HTERT RPE-1 (cell line): ENCODE data around the gene MTCL1.

Source experiments
- in situ Hi-C: fragments of 300-500 bp; cut with MboI; formaldehyde crosslinking; loops from 4 replicates; pipeline ENCODE4 v1.14.3; 2020; ENCODE audit warnings: low sequenced_read_pairs

Gene MTCL1

DNA sequence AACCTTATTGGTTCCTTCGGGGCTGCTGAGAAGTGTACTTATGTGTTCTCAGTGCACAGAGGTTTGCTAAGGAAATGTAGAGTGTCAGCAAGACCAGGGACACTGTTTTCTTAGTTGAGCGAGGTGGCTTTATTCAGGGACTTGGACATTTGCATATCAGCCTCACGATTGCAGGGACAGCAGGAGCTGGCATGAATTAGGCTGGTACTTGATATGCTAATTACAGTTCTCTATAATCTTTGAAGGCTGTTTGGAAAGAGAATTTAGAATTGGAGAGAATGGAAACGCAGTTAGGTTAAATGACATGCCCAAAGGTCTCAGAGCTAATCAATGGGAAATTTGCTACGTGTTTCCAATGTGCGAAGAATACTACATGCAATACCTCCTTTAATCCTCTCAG is 18.7 kb upstream of the MTCL1 start:
- in situ Hi-C loops: no loop called here

DNA sequence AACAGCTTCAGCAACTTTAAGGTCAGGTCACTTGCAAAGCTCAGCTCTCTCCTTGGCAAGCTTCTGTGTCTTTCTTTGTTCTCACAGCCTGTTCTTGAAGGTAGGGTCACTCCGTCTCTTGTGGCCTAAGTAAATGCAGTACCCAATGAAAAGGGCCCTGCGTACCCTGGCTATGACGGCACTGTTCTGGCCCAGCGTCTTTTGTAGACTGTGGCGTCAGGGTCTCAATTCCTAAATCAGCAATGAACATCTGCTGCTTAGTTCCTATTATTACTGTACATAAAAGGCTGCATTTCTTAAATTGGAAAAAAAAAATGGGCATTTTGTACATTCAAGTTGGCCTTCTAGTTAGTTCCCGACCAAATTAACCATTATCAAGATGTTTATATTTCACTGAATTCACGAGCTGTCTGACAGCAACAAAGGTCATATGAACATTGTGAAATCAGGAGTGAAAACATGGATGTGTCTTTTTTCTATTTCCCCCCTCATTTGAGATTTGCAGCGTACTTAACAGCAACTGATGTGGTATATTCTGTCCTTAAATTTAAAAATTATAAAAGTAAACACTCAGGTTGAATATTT is 17.0 kb upstream of the MTCL1 start:
- in situ Hi-C loops: no loop called here

DNA sequence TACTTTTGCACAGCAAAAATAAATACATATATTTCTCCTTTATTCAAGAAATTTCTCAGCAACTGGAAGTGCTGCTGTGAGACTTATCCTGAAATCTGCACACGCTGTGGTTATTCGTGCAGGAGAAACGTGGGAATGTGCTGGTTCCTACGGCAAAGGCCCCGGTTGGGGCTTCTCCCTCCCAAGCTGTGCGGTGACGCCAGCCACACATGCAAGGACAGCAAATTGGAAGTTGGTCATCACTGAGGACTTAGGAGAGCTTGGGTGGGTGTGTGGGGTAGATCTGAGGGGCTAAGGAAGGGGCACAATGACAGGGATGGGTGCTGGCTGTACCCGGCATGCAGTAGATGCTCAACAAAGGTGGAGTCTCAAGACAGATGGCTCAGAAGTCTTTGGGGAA is 16.5 kb upstream of the MTCL1 start:
- in situ Hi-C loops: no loop called here

DNA sequence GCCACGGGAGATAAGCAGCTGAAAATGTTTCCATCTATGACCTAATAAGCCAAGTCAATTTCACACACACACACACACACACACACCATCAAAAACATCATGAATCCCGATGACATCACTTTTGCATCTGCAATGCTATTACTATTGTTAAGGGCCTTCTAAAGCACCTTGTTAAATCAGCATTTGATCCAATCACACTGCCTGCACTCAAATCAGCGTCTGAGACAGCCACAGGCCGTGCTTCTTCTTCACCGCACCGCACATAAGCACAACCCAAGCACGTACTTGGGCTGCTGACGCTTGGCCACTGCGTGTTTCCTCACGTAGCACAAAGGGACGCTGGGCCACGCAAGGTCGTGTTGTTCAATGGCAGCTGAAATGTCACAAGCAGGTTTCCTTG is 15.8 kb upstream of the MTCL1 start:
- in situ Hi-C loops: no loop called here

DNA sequence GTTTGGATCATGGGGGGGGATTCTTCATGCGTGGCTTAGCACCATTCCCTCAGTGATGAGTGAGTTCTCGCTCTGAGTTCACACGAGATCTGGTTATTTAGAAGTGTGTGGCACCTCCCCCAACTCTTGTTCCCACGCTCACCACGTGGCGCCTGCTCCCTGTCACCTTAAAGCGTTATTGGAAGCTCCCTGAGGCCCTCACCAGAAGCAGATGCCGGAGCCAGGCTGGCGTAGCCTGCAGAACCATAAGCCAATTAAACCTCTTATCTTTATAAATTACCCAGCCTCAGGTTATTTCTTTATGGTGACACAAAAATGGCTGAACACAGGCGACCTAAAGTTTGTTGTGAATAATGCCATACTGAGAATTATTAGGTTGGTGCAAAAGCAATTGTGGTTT is 10.5 kb upstream of the MTCL1 start:
- in situ Hi-C loops: no loop called here

DNA sequence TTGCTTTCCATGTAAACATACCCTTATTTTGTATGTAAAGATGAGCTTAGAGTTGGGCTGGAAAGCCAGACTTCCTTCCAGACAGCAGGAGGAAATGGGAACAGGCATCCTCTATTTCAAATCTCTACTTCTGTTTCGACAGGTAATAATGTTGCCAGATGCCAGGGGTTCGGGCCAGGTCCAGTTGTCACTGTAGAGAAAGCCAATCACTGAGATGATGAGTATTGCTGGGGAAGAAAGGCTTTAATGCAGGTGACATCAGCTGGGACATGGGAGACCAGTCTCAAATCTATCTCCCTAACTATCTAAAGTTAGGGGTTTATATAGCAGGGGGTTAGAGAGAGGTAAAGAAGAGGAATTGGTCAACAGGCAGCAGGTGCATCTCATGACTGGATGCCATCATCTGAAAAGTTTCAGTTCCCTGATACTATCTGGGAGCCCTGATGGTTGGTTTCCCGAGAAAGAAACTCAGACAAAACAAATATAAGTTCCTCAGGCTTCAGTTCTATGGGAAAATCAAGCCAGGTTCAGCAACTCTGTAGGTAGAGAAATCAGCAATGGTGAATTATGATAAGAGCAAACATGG is 9.3 kb upstream of the MTCL1 start:
- in situ Hi-C loops: no loop called here

DNA sequence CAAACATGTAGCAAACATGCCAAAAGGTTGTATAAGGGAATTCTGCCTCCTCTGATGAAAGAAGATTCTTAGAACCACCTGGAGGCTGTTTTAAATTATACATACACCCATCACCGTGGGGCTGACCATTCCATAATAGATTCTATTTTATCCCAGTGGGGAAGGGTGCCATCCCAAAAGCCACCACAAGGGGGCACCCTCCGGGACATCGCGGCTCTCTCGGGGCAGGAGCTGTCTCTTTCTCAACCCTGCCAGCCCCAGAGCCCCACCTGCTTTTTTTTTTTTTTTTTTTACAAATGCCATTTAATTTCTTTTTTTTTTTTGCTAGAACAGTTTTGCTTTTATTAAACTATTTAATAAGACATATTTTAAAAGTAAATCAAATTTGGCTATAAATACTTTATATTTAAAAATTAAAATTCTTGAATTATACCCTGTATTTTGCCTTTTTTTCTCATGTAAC is 8.6 kb upstream of the MTCL1 start:
- in situ Hi-C loops: no loop called here

DNA sequence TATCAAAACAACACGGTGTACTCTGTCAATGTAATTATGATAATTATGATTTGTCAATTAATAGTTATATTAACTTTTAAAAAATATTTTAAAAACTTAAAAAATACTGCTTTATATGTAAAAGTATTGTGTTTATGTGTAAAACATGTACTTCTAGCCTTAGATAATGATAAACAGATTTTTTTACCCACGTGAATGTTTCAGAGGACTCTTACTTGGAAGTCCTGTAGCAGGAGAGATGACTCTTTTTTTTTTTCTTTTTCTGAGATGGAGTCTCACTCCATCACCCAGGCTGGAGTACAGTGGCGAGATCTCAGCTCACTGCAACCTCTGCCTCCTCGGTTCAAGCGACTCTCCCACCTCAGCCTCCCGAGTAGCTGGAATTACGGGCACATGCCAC is 6.2 kb upstream of the MTCL1 start:
- in situ Hi-C loops: no loop called here

DNA sequence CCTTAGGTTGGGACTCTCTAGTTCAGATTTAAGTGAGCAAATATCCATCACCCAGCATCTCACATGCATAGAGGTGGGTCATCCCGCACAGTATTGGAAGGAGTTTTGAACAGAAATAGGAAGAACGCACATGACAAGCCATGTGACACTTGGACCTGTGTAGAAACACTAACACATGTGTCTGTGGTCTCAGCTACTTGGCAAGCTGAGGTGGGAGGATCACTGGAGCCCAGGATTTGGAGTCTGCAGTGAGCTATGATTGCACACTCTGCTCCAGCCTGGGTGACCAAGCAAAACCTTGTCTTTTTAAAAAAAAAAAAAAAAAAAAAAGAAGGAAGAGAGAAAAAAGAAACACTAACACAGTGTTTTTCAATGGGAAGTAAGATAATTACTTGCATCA is 5.4 kb upstream of the MTCL1 start:
- in situ Hi-C loops: no loop called here

DNA sequence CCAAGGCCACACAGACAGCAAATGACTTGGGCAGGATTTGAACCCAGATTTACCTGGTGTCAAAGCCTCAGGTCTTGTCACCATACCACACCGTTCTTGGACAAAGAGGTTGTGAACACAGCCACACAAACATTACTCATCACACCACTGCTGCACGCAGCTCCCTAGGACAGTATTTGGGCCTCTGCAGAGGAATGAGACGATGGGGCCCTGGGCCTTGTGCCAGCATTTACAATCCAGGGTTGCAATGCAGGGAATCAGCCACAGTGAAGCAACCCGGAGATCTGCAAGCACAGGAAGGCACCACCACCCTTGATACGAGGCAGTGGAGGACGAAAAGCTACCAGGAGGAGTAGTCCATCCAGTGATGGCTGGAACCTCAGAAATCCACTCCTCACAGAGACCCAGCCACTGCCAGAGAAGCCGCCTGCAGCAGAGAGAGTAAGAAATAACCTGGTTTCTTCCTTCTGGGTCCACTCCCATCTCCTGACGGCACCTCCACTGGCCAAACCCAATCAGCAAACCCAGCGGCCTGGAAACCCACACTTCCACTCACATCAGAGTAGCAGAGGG is 3.7 kb upstream of the MTCL1 start:
- in situ Hi-C loops: no loop called here

DNA sequence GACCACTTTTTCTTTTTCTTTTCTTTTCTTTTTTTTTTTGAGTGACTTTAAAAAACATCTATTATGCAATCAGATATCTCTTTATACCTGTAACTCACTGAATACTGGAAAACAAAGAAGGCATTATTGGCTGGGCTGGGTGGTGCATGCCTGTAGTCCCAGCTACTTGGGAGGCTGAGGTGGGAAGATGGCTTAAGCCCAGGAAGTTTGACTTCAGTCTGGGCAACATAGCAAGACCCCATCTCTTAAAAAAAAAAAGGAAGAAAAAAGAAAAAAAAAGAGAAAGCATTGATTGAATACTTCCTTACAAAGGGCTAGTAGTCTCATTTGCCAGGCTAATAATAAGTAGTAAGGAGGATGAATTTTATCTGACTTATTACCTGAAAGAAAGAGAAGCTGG is 2.7 kb upstream of the MTCL1 start:
- in situ Hi-C loops: no loop called here

DNA sequence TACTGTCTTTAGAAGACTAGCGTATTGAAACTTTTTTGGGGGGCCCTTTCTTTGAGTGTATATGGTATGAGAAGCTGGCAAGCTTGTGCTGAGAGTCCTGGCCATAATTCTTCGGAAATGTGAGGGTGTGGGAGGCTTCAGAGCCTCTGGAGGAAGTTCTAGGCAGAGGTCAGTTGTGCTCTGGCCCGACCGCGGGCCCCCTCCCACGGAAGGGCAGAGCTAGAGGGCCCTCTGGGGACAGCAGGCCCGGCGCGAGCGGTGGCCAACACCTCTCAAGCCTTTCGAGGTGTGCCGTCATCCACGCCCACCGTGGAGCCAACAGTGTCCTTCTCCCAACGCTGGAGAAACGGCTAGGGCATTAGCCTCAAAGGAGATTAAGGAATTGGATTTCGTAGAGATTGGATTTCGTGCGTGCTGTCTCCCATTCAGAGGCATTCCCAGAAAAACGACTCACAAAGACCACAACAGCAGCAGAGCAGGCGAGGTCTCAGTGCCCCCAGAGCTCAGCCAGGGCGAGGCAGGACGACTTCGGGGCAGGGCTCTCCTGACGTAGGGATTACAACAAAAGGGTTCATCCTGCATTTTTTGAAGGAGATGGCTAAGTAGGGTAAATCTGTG is 2.2 kb upstream of the MTCL1 start:
- in situ Hi-C loops: no loop called here

DNA sequence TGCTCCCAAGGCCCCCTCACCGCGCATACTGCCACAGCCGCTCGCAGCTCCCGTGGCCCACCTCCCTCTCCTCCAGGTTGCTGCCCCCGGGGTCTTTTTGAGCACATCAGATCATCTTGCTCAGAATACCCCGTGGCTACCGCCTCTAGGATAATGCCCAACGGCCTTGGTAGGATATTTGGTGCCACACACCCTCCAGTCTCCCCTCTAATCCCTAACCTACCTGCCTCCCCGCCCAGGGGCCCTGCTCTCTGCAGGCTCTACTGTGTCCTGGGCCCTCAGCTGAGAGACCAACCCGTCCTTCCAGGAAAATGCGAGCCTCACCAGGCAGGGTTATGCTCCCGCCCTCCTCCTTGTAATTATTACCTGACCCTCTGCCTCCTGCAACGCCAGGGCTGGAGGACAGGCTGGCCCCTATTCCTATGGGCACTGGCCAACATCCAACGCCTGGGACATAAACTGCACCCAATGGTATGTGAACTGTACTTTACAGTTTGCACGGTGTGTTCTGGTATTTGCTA is 1.5 kb upstream of the MTCL1 start:
- in situ Hi-C loops: no loop called here

DNA sequence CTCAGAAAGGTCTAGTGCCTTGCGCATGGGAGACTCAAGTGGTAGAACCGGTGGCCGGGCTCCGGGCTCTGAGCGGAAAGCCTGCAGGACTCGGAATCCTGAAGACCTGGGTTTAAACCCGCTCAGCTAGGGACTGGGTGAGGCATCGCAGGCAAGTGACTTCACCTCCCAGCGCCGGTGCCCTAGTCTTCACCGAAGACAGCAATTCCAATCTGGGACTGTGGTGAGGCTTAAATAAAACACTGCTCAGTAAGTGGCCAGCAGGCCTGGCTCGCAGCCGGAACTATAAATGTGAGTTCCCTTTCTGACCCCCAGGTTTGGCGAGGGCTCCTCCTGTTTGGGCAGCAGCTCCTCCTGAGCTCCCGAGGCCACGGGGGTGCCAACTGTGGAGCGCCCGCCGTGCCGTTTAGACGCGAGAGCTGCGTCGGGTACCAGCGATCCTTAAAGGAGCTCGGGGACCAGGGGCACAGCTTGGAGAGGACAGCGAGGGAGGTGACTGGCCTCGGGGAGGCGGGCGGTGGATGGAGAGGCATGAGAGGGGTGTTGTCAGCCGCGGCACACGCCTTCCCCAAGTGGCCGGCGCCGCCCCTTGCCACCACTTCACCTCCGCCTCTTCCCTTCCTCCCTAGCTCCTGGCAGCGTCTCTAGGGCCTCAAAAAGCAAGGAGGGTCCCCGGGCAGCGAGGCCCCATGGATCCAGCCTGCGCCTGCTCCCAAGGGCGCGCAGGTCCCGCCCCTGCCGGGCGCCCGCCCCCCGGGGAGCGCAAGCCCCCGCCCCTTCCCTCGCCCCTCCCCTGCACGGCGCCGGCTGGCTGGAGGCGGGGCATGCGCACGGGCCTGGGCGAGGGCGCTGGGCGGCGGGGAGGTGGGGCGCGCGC is 757 bp upstream of the MTCL1 start:
- in situ Hi-C loops: no loop called here

DNA sequence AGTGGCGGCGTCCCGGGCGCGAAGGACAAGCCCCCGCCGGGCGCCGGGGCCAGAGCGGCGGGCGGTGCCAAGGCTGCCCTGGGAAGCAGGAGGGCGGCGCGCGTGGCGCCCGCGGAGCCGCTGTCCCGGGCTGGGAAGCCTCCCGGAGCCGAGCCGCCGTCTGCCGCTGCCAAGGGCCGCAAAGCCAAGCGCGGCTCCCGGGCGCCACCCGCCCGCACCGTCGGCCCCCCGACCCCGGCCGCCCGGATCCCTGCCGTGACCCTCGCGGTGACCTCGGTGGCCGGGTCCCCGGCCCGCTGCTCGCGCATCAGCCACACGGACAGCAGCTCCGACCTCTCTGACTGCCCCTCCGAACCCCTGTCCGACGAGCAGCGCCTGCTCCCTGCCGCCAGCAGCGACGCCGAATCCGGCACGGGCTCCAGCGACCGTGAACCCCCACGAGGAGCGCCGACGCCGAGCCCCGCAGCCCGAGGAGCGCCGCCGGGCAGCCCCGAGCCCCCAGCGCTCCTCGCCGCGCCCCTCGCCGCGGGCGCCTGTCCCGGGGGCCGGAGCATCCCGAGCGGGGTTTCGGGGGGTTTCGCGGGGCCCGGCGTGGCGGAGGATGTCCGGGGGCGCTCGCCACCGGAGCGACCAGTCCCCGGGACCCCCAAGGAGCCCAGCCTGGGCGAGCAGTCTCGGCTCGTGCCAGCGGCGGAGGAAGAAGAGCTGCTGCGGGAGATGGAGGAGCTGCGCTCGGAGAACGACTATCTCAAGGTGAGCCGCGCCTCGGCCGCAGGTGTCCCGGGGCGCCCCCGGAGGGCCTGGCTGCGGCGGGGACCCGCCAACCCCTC is 820 bp downstream of the MTCL1 start:
- in situ Hi-C loops: no loop called here

DNA sequence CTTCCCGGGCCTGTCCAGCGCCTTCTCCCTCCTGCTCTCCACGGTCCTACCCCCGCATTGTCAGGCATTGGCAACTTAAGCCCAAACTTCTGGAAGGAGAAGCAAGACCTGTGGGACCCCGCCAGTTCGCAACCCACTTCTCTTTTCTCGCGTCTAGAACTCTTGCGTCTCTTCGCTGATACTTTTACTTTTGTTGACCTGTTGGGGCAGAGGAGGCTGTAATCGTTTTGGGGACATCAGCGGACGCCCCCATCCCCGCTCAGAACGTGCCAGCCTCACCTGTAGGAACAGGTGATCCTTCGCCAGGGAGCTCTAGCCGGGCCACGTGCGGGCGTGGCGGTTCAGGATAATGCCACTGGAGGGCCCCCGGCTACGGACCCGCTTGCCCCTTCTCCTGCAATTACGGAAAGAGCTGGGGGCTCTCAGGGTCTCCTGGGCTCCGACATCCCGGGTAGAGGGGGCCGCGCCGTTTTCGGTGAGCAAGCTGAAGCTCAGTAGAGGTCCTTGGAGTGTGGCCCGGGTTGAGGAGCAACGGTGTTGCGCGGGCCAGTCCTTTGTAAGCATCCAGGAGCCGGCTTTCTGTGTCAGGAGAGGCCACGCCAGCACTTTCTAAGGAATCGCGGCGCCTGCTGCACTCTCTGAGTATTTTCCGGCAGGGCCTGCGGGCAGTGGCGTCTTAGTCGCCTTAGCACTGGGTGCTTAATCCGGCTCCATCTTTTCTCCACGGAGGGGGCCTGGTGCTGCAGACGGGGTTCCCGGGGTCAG is 1.6 kb downstream of the MTCL1 start:
- in situ Hi-C loops: no loop called here

DNA sequence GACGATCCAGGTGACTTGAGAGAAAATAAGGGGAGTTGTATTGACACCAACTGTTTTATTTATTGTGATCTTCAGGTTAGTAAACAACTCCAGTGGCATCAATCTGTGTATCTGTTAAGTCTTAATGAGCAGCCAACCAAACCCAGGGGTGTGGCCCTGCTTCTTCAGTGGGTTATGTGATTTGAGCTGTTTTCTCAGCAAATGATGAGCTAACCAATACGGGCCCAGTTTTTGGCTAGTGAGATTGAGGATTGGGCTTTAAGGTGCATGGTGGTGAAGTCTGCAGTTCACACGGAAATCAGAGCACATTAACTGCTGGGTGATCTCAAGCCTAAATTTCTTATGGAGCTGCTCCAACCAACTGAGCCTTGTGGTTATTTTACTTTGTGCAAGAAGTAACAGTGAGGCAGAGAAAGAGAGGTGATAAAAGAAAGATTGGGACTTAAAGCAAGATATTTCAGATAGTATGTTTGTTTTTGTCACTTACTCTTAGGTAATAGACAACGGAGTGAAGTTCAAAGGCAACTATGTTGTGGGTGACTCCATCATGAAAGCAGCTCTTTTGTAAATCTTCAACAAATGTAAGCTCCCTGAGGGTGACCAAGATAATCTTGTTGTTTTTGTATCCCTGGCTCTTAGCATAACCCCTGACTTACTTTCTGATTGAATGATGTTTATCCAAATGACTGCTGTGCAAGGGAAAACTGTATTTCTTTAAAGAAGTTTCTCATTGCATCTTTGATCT is 2.4 kb downstream of the MTCL1 start:
- in situ Hi-C loops: no loop called here

DNA sequence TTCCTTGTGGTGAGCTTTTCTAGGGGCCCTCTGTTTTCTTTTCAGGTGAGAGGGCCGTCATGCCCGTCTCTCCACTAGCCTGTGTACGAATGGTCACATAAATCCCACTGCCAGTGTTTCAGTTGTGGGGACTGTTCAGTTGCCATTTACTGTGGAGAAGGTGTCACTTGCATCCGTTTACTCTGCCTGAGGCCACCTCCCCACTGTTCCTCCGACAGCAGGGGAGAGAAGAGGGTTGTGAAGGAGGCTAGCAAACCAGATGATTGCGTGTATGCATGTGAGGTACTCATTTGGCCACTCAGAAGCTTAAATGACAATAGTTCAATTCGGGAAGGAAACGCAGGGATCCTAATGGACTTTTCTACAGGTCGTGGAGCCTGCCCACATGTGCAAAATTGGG is 3.3 kb downstream of the MTCL1 start:
- in situ Hi-C loops: no loop called here
